HG03095 (cell line): ENCODE measurements around the gene HTRA3.

Experiments
- ATAC-seq: cut with Tn5 transposase; IDR thresholded peaks from one replicate; pipeline ENCODE4 v1.9.1; 2021; ENCODE audit warnings: moderate library complexity; ENCODE audit not compliant: unreplicated experiment

The HTRA3 gene

DNA sequence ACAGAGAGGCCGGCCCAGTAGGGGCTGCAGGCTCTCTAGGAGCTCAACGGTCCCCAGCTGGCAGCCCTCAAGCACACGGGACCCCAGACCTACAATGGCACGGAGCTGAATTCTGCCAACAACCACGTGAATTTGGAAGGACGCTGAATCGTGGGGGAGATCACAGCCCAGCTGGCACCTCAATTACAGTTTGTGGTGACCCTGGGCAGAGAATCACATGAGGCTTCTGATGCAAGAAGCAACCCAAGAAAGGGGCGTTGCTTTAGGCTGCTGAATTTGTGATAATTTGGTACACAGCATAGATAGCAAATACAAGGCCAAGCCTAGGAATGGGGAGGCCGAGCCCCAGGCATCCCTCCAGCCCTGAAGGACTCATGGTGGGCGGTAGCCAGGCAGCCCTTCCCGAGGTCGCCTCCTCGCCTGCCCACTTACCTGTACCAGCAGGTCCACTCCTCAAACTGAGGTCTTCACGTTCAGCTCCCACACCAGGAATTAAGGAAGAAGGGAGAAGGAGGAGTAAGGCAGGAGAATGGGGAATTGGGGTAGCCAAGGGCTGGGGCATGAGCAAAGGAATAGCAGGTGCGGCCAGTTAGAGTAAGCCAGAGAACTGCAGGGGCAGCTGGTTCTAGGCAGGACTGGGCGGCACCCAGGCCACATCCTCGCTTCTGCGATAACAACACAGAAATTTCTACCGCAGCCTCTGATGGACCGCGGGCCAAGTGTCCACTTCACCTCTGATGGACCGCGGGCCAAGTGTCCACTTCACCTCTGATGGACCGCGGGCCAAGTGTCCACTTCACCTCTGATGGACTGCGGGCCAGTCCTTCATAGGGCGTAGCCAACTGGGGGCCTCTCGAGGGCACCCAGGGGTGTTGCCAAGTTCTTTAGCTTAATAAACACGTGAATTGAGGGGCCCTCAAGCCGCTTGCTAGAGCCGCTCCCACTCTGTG is 23.4 kb upstream of the HTRA3 start:
- no peak for ATAC-seq

DNA sequence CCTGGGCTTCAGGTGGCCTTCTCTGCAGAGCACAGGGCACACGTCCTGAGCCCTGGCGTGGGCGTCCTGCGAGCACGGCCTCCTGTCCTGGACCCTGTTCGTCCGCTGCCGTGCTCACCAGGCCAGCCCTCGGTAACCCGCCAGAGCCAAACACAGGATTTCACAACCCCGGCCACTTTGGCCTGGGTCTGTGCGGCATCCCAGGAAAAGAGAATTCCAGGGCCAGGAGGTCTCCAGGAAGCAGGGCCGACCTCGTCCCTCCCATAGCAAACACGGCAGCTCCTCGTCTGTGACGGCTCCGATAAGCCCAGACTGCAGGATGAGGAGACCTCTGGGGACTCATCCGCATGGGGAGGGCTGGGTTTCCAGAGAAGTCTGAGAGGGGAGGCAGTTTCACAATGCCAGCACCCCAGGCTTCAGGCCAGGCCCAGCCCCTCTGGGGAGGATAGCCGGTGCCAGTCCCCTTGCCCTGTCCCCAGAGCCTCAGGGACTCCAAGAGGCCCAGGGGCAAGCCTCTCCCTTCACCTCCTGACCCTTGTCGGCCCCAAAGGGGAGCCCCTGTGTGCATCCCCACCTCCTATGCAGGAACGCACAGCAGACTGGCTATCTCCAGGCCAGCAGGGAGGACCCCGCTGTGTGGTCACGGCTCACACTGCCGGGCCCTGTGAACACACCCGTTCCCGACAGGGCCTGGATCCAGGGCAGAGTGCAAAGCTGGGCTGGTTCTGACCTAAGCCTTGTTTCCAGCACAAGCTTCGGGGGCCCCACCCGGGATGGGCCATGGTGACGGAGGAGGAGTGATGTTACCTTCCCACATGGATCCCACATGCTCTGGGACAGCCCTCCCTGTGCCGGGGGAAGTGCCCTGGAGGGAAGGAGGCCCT is 22.3 kb upstream of the HTRA3 start:
- no peak for ATAC-seq

DNA sequence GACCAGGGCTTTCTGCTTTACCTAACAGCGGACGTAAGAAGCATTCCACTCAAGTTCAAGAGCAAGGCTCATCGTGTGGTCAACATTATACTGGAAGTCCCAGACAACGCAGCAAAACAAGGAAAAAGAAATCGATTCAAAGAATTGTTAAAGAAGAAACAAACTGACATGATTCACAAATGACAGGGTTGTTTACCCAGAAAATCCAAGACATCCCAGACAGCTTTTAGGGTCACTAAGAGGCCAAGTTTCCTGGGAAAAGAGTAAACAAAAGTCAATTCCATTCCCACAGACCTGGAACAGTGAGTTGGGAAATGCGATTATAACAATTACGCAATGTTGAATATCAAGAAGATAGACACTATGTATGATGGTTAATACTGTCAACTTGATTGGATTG is 21.5 kb upstream of the HTRA3 start:
- no peak for ATAC-seq

DNA sequence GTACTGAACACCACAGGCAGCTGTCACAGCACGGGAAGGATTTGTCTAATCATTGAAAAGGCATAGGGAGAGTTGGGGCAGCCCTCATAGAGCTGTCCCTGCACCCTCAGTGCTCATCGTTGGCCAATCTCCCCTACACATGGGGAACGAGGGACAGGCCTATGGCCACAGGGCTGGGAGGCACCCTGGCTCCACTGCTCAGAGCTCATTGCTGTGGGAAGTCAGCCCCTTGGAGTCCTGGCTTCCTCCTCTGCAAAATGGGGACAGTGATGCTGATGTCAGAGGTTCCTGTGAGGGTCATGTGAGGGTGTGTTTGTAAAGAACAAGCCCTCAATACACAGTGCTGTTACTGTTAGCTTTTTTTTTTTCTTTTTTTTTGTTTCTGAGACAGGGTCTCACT is 19.3 kb upstream of the HTRA3 start:
- ATAC-seq: no peak

DNA sequence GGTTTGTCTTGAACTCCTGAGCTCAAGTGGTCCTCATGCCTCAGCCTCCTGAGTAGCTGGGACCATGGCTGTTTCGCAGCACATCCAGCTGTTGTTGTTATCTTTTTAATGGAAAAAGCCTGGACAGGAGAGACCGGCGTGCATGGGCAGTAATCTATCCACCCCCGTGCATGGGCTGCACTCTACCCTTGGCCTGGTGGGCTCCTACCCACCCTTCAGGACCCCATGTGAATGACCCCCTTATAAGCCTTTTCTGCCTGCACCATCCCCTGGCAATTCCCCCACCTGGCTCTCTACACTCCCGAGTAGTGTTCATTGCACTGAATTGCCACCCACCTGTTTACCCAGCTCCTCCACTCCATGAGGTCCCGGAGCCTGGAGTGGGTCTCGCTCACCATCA is 18.9 kb upstream of the HTRA3 start:
- no peak for ATAC-seq

DNA sequence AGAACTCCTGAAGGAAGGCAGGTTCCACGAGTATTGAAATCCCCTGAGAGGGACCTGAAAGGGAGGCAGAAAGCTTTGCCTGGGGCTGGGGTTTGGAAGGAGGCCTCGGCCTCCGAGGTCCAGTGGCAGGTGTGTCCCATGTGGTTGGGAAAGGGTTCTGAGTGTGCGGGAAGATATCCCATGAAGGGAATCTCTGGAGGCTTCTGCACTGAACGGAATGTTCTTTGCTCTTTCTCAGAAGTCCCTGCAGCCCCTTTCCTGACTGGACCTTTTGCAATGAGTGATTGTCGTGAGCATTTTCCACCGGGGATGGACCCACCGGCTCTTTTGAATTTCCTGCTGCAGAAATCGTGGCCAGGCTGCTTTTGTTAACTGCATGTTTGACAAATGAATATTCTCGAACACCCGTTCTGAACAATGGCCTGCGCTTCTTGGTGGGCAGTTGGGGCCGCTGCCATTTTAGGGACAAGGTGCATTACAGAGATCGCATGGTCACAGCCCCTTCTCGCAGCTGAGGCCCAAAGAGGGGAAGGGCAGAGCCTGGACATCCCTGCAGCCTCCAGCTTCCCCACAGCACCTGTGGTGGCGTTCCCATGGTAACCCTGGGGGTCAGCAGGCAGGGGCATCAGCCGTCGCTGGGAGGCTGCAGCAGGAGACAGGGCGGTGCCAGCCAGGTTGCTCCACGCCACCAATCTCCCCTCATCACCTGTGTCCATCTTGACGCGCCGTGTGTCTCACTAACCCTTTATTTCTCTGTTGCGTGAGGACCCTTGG is 18.3 kb upstream of the HTRA3 start:
- ATAC-seq: no peak

DNA sequence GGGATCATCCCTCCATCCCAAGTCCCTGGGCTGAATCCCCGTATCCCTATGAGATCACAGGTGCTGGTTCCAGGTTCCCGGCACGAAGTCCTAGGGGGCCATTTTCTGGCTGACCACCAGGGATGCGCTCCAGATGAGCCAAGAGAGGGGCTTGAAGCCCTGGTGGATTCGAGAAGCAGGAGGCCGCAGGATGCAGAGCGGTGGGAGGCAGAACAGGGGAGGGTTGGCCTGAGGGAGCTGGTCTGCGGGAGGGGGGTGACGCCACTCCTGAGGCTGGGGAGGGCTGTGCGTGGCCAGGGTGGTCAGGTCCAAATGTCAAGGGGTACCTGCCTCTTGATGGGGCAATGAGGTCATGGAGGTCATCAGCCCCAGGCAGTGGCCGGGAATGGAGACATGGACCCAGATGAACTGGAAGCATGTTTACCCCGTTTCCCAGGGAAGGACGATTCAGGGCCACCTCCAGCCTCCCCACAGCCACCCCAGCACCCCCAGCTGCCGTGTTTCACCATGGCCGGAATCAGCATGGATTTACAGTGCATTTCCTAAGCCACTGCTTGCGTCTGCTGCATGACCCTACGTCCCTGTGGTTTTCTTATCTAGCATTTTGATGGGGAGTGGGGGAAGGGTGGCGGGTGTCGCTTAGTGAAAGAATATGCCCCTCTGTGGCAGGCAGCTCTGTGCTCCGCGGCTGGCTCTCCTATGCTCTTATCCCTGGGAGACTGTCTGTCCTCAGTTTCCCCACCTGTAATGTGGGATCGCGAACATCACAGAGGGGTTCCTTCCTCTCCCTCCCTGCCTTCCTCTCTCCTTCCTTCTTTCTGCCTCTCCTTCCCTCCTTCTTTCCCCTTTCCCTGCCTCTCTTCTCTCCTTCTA is 17.0 kb upstream of the HTRA3 start:
- no peak for ATAC-seq

DNA sequence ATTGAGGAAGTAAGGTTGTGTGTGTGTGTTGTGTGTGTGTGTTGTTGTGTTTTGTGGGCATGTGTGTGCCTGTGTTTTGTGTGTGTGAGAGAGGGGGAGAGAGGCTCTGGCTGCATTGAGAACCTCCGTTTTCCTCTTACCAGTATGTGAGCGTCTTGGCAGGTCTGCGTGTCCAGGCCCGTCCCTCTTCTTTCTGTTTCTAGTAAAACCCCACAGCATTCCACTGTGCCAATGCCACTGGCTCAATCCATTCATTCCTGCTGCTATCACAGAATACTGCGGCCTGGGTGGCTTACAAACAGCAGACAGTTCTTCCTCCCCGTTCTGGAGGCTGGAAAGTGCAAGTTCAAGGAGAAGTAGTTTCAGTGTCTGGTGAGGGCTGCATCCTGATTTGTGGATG is 15.5 kb upstream of the HTRA3 start:
- no peak for ATAC-seq

DNA sequence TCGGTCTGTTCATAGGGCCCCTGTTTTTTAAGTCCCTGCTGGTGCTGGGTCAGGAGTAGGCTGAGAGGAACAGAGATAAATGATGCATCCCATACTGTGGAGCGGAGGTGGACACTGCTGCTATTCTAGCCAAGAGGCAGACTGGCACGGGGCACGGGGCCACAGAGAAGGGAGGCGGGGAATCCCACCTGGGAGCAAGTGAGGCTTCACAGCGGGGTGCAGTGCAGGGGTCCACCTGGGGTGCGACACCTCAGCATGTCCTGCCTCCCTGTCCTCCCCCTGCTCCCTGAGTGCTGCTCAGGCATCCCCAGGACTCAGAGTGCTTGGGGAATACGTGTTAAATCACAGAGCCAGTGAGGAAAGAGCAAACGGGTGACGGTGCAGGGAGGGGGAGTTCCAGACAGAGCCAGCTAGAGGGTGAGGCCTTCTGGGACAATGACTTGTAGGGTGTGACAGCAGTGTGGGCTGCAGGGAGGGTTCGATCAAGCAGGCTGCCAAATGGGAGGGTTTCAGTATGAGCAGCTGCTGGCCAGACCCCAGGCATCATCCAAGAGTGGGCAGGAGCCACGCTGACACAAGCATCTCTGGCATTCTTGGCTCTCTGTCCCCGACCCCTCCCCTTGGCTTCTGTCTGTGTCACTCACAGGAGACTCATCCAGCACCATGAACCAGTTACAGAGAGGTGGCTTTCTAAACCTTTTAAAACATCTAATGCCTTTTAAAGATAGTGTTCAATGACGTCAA is 13.7 kb upstream of the HTRA3 start:
- ATAC-seq: no peak

DNA sequence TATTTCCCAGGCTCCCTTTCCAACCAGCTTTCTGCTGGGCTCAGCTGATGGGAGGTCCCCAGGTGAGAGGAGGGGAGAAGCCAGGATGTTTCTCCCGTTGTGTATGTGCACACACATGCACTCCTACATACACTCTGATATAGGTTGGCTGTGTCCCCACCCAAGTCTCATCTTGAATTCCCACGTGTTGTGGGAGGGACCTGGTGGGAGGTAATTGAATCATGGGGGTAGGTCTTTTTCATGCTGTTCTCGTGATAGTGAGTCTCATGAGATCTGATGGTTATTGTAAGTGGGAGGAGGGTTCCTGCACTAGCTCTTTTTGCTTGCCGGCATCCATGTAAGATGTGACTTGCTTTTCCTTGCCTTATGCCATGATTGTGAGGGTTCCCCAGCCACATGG is 11.7 kb upstream of the HTRA3 start:
- no peak for ATAC-seq

DNA sequence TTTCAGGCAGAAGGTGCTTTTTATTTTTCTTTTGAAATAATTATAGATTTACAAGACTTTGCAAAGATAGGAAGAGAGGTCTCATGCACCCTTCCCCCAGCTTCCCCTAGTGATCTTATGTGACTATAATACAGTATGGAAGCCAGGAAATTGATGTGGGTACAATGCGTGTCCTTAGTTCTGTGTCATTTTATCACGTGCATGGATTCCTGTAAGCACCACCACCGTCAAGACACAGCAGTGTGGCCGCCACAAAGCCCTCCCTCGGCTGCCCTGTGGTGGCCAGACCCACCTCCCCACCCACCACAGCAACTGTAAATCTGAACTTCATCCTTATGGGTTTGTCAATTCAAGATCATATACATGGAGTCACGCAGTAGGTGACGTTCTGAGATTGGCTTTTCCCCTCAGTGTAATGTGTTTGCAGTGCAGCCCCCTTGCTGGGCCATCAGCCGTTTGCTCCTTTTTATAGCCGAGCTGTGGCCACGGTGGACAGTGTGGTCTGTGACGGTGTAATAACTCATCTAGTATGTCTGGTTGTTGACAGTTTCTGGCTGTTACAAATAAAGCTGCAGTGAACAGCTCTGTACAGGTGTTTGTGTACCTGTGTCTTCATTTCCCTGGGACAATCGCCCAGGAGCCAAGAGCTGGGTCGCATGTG is 10.9 kb upstream of the HTRA3 start:
- no peak for ATAC-seq

DNA sequence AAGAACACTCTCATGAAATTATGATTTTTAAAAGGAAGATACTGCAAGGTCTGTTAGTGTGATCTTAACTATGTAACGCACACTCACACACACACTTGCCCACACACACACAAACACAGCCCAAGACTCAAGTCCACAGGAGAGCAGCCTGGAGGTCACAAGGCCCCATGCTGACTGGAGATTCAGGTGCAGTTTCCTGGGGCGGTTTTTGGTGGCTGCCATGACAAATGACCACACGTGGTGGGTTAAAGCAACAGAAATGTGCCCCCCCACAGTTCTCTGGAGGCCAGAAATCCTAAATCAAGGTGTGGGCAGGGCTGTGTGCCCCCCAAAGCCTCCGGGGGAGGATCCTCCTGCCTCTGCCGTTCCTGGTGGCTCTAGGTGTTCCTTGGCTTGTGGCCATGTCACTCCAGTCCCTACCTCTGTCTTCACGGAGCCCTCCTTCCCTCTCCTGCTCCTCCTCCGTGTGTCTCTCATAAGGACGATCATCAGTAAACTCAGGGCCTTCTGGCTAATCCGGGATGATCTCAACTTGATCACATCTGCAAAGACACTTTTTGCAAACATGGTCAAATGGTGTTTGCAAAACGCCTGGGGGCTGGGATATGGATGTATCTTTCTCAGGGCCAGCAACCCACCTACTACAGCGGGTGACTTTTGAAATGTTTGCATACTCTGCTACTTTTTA is 9.7 kb upstream of the HTRA3 start:
- no peak for ATAC-seq

DNA sequence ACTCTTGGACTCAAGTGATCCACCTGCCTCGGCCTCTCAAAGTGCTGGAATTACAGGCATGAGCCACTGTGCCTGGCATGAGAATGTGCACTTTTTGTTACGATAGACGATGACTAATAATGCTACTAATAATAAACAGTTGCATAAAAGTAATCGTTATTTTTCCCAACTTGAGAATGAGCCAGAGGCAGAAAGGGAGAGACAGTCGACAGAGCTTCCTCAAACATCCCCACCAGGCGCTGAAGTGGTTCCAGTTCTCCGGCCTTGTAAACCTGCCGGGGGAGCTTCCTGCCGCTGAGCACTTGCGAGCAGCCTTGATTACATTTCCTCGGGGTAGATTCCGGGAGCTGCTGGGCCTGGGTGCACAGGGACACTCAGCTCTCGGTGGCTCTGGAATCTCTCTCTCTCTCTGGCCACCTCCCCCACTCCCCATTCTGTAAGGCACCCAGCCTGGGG is 8.9 kb upstream of the HTRA3 start:
- no peak for ATAC-seq

DNA sequence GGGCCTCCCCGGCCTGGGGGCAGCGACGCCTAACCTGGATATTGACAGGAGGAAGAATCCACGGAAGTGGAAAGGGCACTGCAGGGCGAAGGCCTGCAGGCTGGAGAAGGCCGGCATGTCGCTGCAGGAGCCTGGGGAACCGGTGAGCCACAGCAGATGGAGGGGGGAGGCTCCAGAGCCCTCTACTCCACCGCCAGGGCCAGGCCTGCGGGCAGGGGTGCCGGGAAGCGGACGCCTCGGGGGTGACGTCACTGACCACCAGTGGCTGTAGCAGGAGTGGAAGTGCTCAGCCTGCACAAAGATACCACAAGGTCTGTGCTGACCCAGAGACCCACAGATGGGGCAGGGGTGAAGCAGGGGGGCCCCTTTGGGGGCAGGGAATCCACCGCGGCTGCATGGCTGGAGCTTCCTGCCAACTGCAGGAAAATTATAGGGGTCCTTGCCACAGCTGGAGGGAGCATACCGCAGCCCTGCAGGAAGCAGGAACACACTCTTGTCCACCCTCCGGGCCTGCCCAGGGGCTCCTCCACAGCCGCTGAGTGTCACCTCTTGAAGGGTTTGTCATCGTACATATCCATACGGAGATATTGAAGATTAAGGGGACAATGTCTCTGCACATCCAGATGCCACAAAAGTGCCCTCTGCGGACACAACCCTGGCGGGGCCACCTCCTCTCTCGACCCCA is 7.6 kb upstream of the HTRA3 start:
- no peak for ATAC-seq

DNA sequence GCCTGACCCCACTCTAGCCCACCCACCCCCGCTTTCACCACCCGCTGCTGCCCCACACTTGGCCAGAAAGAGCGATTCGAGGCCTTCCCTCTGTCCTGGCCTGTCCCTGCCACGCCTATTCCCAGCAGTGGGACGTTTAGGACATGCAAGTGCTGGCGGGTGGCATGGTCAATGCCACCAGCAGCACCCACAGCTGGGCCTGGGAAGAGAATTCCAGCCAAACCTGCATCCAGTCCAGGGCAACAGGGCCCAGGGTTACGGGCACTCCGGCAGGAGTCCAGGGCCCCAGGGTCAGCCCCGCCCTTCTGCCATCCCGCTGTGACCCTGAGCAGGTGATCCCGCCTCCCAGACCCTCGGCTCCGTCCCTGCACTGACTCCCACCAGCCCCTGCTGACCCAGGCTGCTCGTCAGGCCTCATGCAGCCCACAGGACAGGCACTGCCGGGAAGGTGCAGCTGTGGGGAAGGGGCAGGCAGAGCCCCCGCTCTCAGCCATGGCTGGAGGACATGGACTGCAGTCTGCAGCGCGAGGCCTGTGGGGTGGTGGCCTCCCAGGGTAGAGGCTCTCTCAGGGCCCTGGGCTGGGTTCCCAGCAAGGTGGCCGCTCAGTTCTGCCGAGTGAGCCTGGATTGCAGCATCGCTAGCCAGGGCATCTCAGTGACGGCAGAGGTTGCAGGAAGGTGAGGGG is 6.8 kb upstream of the HTRA3 start:
- ATAC-seq: no peak

DNA sequence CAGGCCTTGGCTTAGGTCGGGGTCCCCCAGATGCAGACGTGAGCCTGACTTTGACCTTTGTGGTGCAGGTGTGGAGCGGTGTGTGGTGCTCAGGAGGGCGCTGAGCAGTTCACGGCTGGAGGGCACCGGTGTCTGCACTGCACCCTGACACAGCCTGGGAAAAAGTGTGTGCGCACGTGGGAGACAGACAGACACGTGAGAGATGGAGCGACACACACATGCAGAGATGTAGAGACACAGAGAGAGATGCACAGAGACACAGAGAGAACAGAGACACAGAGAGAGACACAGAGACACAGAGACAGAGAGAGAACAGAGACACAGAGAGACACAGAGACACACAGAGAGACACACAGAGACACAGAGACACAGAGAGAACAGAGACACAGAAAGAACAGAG is 6.2 kb upstream of the HTRA3 start:
- no peak for ATAC-seq

DNA sequence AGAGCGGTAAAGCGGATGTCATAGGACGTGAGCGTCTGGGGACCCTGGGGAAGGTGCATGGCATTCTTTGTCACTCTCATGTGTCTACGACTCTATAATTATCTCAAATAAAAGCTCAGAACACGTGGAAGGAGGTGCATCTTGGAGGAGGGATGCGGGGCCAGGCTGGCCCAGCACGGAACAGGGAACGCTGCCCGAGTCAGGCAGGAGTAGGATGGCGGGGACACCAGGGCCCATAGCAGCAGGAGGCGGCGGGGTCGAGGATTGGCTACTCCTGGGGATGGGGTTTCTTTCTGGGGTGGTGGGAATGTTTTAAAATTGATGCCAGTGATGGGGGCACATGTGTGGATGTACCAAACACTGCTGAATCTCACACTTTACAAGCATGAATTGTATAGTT is 5.4 kb upstream of the HTRA3 start:
- ATAC-seq: no peak
